ENCODE data around the gene NEB. TPM values are rescaled to one million over a fixed set of nuclear protein-coding genes. Genes with fewer than 3 reads are reported as not detected.

NEB gene
- total RNA-seq, 1 donor from 2014 or later, result 0.27 TPM

DNA sequence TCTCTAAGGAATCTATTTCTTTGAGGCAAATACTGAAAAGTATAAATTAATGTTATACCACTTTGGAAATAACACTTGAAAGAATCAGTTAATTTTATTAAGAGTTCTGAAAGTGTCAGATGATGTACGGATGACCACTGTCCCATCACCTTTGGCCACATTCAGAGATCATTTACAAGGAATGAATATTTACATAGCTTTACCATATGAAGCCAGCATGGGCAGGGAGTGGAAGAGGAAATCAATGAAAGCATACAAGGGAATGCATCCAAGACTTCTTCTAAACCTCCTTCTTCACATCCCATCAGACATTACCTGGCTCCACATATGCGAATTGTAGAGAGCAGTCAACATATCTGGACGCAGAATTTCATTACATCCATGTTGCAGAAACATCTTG lies 201.1 kb downstream of the NEB start:
- H3K4me3 Mint-ChIP-seq (ENCODE audit: low read depth), result no peak overlapping the region
- intact Hi-C loops (cut with micrococcal nuclease), result no loop called here
- H3K9me3 Mint-ChIP-seq, result no peaks in the 10 kb centered on the region
- H3K4me1 Mint-ChIP-seq (ENCODE audit: low read depth), result no peaks in the 10 kb centered on the region
- no peaks in the 10 kb centered on the region for H3K27me3 Mint-ChIP-seq (ENCODE audit: low read depth)
- no peak overlapping the region for H3K27ac Mint-ChIP-seq
- DNase-seq (ENCODE audit: low spot score), result no peak
- no peaks in the 10 kb centered on the region for H3K36me3 Mint-ChIP-seq (ENCODE audit: low read depth)

GRCh38 chr2:151526572-151527090 lies 207.6 kb downstream of the NEB start:
- H3K4me3 Mint-ChIP-seq (ENCODE audit: low read depth), result no peak overlapping the region

GRCh38 chr2:151525821-151526373 lies 208.4 kb downstream of the NEB start:
- no peak overlapping the region for H3K4me3 Mint-ChIP-seq (ENCODE audit: low read depth)
- H3K9me3 Mint-ChIP-seq, result no peaks in the 10 kb centered on the region
- no peaks in the 10 kb centered on the region for H3K4me1 Mint-ChIP-seq (ENCODE audit: low read depth)
- H3K27ac Mint-ChIP-seq, result no peak overlapping the region
- no peaks in the 10 kb centered on the region for H3K27me3 Mint-ChIP-seq (ENCODE audit: low read depth)
- intact Hi-C loops (cut with micrococcal nuclease), result no loop called here
- no peaks in the 10 kb centered on the region for H3K36me3 Mint-ChIP-seq (ENCODE audit: low read depth)
- DNase-seq (ENCODE audit: low spot score), result no peak

More at GRCh38 chr2:151526572-151527090, 207.6 kb downstream of the NEB start:
- H3K36me3 Mint-ChIP-seq (ENCODE audit: low read depth), result no peaks in the 10 kb centered on the region
- no peak overlapping the region for H3K27ac Mint-ChIP-seq
- no peaks in the 10 kb centered on the region for H3K9me3 Mint-ChIP-seq
- DNase-seq (ENCODE audit: low spot score), result no peak
- intact Hi-C loops (cut with micrococcal nuclease), result no loop called here
- no peaks in the 10 kb centered on the region for H3K4me1 Mint-ChIP-seq (ENCODE audit: low read depth)
- no peaks in the 10 kb centered on the region for H3K27me3 Mint-ChIP-seq (ENCODE audit: low read depth)

DNA sequence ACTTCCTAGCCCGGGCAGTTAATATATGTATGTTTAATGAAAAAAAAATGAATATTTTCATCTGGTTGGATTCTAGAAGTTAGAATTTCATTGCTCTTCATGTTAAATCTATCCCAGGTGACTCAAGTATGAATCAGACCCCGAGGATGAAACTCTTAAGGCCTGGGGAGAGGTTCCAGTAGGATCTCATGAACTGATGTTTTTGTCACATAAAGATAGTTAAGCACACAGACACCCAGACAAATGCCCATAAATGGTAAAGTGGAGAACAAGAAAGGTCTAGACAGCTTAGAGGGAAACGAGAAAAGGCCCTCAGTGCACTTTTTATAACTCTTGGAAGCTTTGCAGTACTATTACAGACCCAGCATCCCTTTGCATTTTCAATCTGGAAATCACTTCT lies 210.4 kb downstream of the NEB start:
- DNase-seq (ENCODE audit: low spot score), result no peak
- Mint-ChIP-seq H3K27ac (no peak overlapping the region), H3K27me3 (ENCODE audit: low read depth) (no peaks in the 10 kb centered on the region), H3K4me3 (ENCODE audit: low read depth) (no peak overlapping the region), H3K9me3 (no peaks in the 10 kb centered on the region), H3K4me1 (ENCODE audit: low read depth) (no peaks in the 10 kb centered on the region), H3K36me3 (ENCODE audit: low read depth) (no peaks in the 10 kb centered on the region)
- intact Hi-C loops (cut with micrococcal nuclease), result no loop called here

- H3K36me3 Mint-ChIP-seq (ENCODE audit: low read depth), result no peaks in the 10 kb centered on the region
- H3K9me3 Mint-ChIP-seq, result no peaks in the 10 kb centered on the region
- H3K4me1 Mint-ChIP-seq (ENCODE audit: low read depth), result no peaks in the 10 kb centered on the region
- no peak overlapping the region for H3K4me3 Mint-ChIP-seq (ENCODE audit: low read depth)
- DNase-seq (ENCODE audit: low spot score), result no peak
- no peaks in the 10 kb centered on the region for H3K27me3 Mint-ChIP-seq (ENCODE audit: low read depth)
- intact Hi-C loops (cut with micrococcal nuclease), result no loop called here
- H3K27ac Mint-ChIP-seq, result no peak overlapping the region
Measured at GRCh38 chr2:151522556-151522955, 211.7 kb downstream of the NEB start.

GRCh38 chr2:151520976-151521375 lies 213.3 kb downstream of the NEB start:
- intact Hi-C loops (cut with micrococcal nuclease), result no loop called here
- H3K9me3 Mint-ChIP-seq, result no peaks in the 10 kb centered on the region
- no peaks in the 10 kb centered on the region for H3K36me3 Mint-ChIP-seq (ENCODE audit: low read depth)
- no peak for DNase-seq (ENCODE audit: low spot score)
- no peak overlapping the region for H3K27ac Mint-ChIP-seq
- no peaks in the 10 kb centered on the region for H3K4me1 Mint-ChIP-seq (ENCODE audit: low read depth)
- no peaks in the 10 kb centered on the region for H3K27me3 Mint-ChIP-seq (ENCODE audit: low read depth)
- no peak overlapping the region for H3K4me3 Mint-ChIP-seq (ENCODE audit: low read depth)

GRCh38 chr2:151518802-151519201 lies 215.5 kb downstream of the NEB start:
- Mint-ChIP-seq H3K27ac (no peak overlapping the region), H3K36me3 (ENCODE audit: low read depth) (no peaks in the 10 kb centered on the region), H3K9me3 (no peaks in the 10 kb centered on the region), H3K27me3 (ENCODE audit: low read depth) (no peaks in the 10 kb centered on the region), H3K4me1 (ENCODE audit: low read depth) (no peaks in the 10 kb centered on the region), H3K4me3 (ENCODE audit: low read depth) (no peak overlapping the region)
- intact Hi-C loops (cut with micrococcal nuclease), result no loop called here
- DNase-seq (ENCODE audit: low spot score), result no peak

DNA sequence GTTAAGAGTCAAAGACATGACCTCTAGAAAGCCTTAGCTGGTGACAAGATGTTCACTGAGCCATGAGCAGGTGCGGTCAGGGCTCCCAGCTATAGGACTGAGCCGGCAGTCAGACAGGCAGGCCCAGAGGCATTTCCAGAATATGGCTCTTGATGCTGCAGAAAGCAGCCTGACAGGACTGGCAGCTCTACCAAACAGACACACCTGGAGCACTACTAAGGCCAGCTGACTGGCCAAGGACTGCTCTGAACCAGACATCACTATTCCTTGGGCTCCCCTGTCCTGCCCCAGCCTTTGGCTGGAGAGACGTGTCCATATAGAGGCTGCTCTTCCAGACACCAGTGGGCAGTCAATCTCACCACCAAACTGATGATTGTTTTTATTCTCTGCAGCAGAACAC lies 225.8 kb downstream of the NEB start:
- Mint-ChIP-seq H3K27me3 (ENCODE audit: low read depth) (no peaks in the 10 kb centered on the region), H3K9me3 (no peaks in the 10 kb centered on the region), H3K27ac (no peak overlapping the region), H3K36me3 (ENCODE audit: low read depth) (no peaks in the 10 kb centered on the region), H3K4me3 (ENCODE audit: low read depth) (no peak overlapping the region), H3K4me1 (ENCODE audit: low read depth) (no peaks in the 10 kb centered on the region)
- intact Hi-C loops (cut with micrococcal nuclease), result no loop called here
- DNase-seq (ENCODE audit: low spot score), result no peak

DNA sequence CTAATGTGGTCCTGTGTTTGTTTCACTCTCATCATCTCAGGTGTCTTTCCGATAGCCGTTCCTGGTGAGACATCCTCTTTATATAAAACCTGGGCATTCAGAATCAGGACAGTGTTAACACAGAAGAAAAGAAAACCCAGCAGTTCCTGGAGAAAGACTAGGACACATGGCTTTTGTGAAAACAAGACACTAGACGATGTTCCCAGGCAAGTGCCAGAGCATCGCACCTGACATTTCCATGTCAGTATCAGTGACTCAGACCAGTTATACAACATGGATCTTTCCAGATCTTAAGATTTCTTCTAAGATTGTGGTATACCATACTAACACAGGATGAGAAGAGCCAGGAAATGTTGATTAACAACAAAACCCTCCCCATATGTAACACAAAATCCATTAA lies 228.1 kb downstream of the NEB start:
- H3K4me3 Mint-ChIP-seq (ENCODE audit: low read depth), result no peak overlapping the region
- intact Hi-C loops (cut with micrococcal nuclease), result no loop called here
- DNase-seq (ENCODE audit: low spot score), result no peak
- H3K9me3 Mint-ChIP-seq, result no peaks in the 10 kb centered on the region
- no peaks in the 10 kb centered on the region for H3K4me1 Mint-ChIP-seq (ENCODE audit: low read depth)
- H3K36me3 Mint-ChIP-seq (ENCODE audit: low read depth), result no peaks in the 10 kb centered on the region
- H3K27me3 Mint-ChIP-seq (ENCODE audit: low read depth), result no peaks in the 10 kb centered on the region
- H3K27ac Mint-ChIP-seq, result no peak overlapping the region

DNA sequence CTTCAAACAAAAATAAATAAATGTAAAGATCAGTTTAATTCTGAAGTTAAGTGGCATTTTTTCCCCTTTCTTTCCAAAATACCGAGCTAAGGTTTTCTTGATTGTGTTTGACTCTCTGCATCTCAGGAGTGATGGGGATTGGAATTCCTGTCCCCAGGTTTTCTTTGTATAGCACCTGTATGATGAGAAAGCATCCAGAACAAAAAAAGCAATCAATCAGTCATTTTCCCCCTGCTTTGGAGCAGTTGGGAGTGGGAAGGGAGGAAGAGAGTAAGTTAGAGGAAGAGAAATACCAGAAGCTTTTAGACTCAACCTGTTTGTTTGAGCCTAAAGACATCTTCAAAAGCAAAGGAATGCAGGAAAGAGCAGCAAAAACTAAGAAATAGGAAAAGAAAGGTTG lies 236.1 kb downstream of the NEB start:
- intact Hi-C loops (cut with micrococcal nuclease), result no loop called here
- no peaks in the 10 kb centered on the region for H3K9me3 Mint-ChIP-seq
- no peak for DNase-seq (ENCODE audit: low spot score)
- H3K36me3 Mint-ChIP-seq (ENCODE audit: low read depth), result peaks cover 6% of the 10 kb centered on the region
- H3K27me3 Mint-ChIP-seq (ENCODE audit: low read depth), result no peaks in the 10 kb centered on the region
- H3K4me3 Mint-ChIP-seq (ENCODE audit: low read depth), result no peak overlapping the region
- H3K27ac Mint-ChIP-seq, result no peak overlapping the region
- no peaks in the 10 kb centered on the region for H3K4me1 Mint-ChIP-seq (ENCODE audit: low read depth)

DNA sequence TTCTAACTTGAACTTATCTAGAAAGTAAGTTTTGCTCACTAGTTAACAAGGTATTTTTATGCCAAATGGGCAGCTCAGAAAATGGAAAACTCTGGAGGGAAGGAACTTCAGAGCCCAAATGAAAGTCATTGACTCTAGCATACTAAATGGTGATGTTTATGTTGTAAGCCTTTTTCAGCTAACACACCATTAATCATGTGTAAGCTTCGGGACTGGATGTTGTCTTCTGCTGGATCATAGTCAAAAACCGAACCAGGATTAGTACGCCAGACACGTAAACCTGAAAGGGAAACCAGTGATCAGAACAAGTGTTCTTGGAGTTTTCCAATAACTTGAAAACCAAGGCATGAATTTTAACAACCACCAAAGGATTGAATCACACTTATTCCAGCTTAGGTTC lies 242.8 kb downstream of the NEB start:
- intact Hi-C loops (cut with micrococcal nuclease), result no loop called here

GRCh38 chr2:151490276-151490675 lies 244.0 kb downstream of the NEB start:
- Mint-ChIP-seq H3K4me1 (ENCODE audit: low read depth) (peaks cover 6% of the 10 kb centered on the region), H3K27me3 (ENCODE audit: low read depth) (no peaks in the 10 kb centered on the region), H3K4me3 (ENCODE audit: low read depth) (no peak overlapping the region), H3K27ac (no peak overlapping the region), H3K36me3 (ENCODE audit: low read depth) (peaks cover 26% of the 10 kb centered on the region), H3K9me3 (peaks cover 12% of the 10 kb centered on the region)
- DNase-seq (ENCODE audit: low spot score), result no peak
- intact Hi-C loops (cut with micrococcal nuclease), result no loop called here

More for the DNA sequence above, 242.8 kb downstream of the NEB start:
- no peak overlapping the region for H3K27ac Mint-ChIP-seq
- peaks cover 2% of the 10 kb centered on the region for H3K9me3 Mint-ChIP-seq
- DNase-seq (ENCODE audit: low spot score), result no peak
- no peak overlapping the region for H3K4me3 Mint-ChIP-seq (ENCODE audit: low read depth)
- no peaks in the 10 kb centered on the region for H3K27me3 Mint-ChIP-seq (ENCODE audit: low read depth)
- H3K36me3 Mint-ChIP-seq (ENCODE audit: low read depth), result peaks cover 16% of the 10 kb centered on the region
- no peaks in the 10 kb centered on the region for H3K4me1 Mint-ChIP-seq (ENCODE audit: low read depth)

- intact Hi-C loops (cut with micrococcal nuclease), result no loop called here
- H3K4me3 Mint-ChIP-seq (ENCODE audit: low read depth), result no peak overlapping the region
- peaks cover 24% of the 10 kb centered on the region for H3K4me1 Mint-ChIP-seq (ENCODE audit: low read depth)
- no peaks in the 10 kb centered on the region for H3K27me3 Mint-ChIP-seq (ENCODE audit: low read depth)
- H3K27ac Mint-ChIP-seq, result no peak overlapping the region
- DNase-seq (ENCODE audit: low spot score), result no peak
- H3K36me3 Mint-ChIP-seq (ENCODE audit: low read depth), result peaks cover 58% of the 10 kb centered on the region
- H3K9me3 Mint-ChIP-seq, result peaks cover 23% of the 10 kb centered on the region
Measured at GRCh38 chr2:151486053-151486452, 248.2 kb downstream of the NEB start.

DNA sequence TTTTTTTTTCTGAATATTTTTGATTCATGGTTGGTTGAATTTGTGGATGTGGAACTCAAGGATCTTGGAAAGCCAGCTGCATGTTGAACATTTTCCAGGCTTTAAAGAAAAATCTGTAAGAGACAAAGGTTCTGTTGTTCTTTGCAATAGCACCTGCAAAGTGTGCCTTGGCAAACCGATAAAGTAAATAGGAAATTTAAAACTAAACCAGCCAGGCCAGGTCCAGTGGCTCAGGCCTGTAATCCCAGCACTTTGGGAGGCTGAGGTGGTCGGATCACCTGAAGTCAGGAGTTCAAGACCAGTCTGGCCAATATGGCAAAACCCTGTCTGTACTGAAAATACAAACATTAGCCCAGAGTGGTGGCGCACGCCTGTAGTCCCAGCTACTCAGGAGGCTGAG lies 250.2 kb downstream of the NEB start:
- Mint-ChIP-seq H3K4me1 (ENCODE audit: low read depth) (peaks cover 32% of the 10 kb centered on the region), H3K4me3 (ENCODE audit: low read depth) (no peak overlapping the region), H3K36me3 (ENCODE audit: low read depth) (peaks cover 74% of the 10 kb centered on the region), H3K27me3 (ENCODE audit: low read depth) (no peaks in the 10 kb centered on the region), H3K9me3 (peaks cover 23% of the 10 kb centered on the region), H3K27ac (no peak overlapping the region)
- DNase-seq (ENCODE audit: low spot score), result no peak
- intact Hi-C loops (cut with micrococcal nuclease), result no loop called here

Data from activated T-helper 2 cell treated with anti-CD3 and anti-CD28 coated beads, Interferon-gamma antibody, Interleukin-2, Interleukin-4, amounts not matched to agents 10 μg/mL and 5 μg/mL and 100 μg/mL, durations not matched to agents 14 hours and 24 hours and 36 hours (primary cell).